ENCODE results near the gene HAL.

The HAL gene

DNA sequence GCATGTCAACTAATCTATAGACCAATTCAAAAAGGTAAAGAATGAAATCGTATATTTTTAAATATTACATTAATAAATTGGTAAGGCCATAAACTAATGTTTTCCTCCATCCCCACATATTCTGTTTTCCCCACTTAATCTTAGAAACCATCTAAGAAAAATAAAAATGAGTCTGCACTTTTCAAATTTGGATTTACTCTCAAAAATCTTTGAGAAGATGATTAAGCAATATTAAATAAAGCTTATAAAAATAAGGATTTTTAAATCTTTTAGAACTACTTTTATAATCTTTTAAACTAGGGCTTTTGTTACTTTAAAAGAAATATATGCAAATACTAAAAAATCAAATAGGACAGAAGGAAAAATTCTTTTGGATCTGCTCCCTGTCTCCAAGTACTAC lies 10.6 kb upstream of the HAL start:
- no peak for DNase-seq

GRCh38 chr12:96000858-96001257 lies 4.7 kb upstream of the HAL start:
- DNase-seq = no peak

- DNase-seq = no peak
Measured at GRCh38 chr12:95999484-95999883, 3.3 kb upstream of the HAL start.

GRCh38 chr12:95998611-95999286 lies 2.6 kb upstream of the HAL start:
- DNase-seq = peak; percentile 83

DNA sequence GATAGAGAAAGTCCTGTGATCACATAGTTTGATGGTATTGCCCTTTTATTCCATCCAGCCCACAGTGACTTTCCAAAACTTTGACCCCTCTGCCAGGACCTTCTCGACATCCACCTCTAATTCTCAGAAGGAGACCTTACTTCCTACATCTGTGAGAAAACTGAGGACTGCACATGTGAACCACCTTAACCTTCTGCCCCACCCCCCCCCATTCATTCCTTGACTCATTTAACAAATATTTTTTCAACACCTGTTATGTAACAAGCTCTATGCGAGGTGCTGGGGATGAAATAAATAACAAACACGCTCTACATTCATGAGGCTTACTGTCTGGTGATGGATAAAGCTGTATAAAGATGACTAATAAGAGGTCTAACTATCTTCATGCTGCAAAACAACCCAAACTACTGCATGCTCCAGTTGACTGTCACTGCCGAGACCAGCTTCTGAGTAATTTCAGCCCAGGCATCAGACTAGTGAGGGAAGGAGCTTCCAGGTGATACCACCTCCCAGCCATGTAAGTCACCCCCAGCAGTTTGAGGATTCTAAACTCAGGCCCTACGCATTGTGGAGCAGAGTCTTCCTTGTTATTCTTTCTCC lies 1.9 kb upstream of the HAL start:
- no peak for DNase-seq

DNA sequence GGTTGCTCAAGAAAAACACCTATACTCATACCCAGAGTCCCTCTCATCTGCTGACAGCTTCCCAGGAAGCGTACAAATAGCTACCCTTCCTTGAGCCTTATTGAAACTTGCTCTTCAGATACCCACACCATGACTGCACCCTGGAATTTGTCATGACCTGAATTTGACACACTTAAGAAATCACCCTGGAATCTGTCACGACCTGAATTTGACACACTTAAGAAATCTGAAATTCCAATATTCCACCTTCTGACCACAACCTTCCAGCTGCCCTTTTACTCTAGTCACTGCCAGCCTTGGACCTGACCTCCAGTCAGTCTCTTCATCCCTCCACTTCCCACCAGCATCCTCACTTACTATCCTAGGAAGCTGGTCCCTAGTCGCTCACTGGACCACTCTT lies 1.1 kb upstream of the HAL start:
- DNase-seq = no peak

GRCh38 chr12:95995238-95996031 lies 709 bp downstream of the HAL start:
- DNase-seq = no peak

- no peak for DNase-seq
Measured at GRCh38 chr12:95994476-95994875, 1.7 kb downstream of the HAL start.

GRCh38 chr12:95993907-95994306 lies 2.2 kb downstream of the HAL start:
- no peak for DNase-seq

- no peak for DNase-seq
Measured at GRCh38 chr12:95990136-95990535, 6.0 kb downstream of the HAL start.

- DNase-seq = peak; percentile 43
Measured at GRCh38 chr12:95989504-95990123, 6.5 kb downstream of the HAL start.

DNA sequence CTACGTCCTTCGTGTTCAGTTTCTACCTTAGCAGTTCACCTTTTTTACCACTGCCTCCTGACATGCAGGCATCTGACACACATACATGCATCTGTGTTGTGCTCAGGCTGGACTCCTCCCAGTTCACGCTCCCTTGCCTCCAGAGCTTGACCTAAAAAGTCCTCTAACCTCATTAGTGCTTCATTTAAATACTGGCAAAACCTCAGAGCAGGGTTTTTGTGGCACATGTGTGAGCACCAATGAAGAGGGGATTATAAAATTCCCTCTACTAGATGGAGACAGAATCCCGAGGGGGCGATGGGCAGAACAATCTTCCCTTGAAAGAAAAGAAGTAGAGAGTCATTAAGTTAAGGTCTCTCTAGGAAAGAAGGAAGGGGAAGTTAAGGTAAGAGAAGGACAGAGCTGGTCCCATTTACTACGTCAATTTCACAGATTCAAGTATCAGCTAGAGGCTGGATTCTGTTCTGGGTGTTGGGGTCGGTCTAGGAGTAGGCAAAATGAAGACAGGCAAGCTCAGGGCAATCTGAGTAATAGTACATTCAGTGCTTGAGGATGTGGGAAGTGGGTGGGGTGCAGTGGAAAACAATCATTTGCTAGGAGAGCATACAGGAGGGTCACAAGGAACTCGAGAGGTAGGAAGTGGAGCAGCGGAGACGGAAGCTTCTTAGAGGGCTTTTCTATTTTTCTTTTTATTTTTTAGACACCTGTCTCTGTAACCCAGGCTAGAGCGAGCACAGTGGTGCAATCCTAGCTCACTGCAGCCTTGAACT lies 7.5 kb downstream of the HAL start:
- no peak for DNase-seq

GRCh38 chr12:95986635-95987570 lies 9.2 kb downstream of the HAL start:
- DNase-seq = no peak

GRCh38 chr12:95984682-95985081 lies 11.5 kb downstream of the HAL start:
- no peak for DNase-seq

GRCh38 chr12:95982602-95983001 lies 13.5 kb downstream of the HAL start:
- no peak for DNase-seq

- DNase-seq = no peak
Measured at GRCh38 chr12:95980437-95980836, 15.7 kb downstream of the HAL start.

DNA sequence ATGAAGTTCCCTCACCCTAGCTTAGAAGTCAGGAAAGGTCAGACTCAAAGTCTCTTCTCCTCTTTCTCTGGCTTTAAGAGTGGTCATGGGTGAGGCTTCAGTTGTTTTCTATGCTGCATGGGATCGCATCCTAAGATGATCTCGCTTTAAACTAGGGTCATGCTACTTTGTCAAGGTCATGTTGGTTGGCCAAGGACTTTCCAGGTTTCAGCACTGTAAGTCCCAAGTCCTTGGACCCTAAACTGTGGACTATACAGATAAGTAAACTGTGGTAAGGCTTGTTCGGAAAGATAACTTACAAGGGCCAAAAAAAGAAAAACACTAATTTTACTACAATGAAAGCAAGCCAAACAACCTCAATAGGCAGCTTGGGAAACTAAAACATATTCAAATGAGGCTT lies 17.4 kb downstream of the HAL start:
- no peak for DNase-seq

- DNase-seq = no peak
Measured at GRCh38 chr12:95978351-95978750, 17.8 kb downstream of the HAL start.

DNA sequence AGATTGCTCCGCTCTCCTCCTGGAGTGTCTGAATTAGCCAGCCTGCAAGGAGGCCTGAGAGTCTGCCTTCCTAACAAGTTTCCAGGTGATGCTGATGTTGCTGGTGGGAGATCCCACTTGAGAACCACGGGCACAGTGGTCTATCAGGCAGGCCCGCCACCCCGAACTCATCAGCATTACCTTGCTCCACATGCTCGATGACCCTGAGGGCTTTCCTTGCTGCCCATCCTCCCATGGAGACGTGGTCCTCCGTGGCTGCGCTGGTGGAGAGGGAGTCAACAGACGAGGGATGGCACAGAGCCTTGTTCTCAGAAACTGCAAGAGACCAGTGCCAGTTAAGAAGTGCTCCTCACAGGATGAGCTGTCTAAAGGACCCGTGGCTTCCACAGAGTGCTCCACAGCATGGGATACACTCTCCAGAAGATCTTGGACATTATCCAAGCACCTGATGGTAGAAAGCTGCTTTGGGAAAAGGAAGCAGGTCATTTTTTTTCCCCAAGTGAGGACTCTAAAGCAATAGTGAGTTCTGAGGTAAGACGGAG lies 18.3 kb downstream of the HAL start:
- no peak for DNase-seq

DNA sequence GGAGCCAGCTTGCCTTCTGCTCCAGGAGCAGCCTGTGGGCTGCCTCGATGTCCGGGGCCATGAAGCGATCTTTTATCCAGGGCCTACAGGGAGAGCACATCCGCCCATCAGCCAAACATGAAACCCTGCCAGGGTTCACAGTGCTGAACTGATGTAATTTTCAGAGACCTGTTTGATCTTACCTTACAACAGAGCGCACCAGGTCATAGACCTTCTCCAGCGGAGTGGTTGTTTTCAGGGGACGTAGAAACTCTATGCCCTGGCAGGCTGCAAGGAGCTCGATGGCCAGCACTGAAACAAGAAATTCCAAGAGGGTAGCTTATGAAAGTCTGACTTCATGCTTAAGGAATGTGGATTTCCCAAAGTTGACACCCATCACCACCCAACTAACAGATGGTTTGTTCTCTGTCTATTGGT lies 19.7 kb downstream of the HAL start:
- no peak for DNase-seq

GRCh38 chr12:95975491-95975890 lies 20.7 kb downstream of the HAL start:
- no peak for DNase-seq

- DNase-seq = no peak
Measured at GRCh38 chr12:95974358-95974757, 21.8 kb downstream of the HAL start.
